ENCODE measurements around the gene SECISBP2.
"Not testable (repeated sequence)": the region's sequence is repeated elsewhere in the genome, so short reads cannot be mapped to it uniquely, and the experiment has no call there.

The SECISBP2 gene

DNA sequence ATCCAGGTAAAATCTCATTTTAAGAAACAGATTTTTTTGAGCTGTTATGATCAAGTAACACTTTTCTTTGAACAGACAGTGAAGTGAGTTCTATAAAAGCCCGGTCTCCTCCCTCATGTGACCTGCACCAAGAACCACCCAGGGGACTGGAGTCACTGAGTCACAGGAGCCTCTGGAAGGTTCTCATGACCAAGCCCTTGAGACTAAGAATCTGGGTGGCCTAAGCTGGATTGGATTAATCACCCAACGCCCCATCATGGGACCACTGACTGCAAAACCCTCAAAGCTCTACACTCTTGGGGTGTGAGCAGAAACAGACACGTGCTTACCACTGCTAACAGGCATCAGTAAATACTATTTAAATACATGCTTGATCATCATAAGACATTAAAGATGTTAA is 48.4 kb downstream of the SECISBP2 start:
- DNase-seq, result no peak

DNA sequence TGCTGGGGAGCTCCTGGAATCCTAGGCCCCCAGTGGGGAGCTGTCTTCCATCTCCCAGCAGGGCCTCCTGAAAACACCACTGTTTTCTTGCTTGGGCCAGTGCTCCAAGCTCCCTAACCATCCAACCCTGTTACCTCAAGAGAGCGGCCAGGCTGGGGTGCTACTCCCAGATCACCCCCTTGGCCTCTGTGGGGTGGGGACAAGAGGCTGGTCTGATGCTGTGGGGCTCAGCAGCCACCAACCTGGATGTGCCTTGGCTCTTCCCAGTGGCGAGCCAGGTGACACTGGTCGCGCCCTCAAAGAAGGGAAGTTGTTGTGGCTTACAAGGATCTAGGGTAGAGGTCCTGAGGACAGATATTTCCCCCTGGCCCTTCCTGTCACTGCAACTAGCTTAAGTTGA is 49.0 kb downstream of the SECISBP2 start:
- no peak for DNase-seq

DNA sequence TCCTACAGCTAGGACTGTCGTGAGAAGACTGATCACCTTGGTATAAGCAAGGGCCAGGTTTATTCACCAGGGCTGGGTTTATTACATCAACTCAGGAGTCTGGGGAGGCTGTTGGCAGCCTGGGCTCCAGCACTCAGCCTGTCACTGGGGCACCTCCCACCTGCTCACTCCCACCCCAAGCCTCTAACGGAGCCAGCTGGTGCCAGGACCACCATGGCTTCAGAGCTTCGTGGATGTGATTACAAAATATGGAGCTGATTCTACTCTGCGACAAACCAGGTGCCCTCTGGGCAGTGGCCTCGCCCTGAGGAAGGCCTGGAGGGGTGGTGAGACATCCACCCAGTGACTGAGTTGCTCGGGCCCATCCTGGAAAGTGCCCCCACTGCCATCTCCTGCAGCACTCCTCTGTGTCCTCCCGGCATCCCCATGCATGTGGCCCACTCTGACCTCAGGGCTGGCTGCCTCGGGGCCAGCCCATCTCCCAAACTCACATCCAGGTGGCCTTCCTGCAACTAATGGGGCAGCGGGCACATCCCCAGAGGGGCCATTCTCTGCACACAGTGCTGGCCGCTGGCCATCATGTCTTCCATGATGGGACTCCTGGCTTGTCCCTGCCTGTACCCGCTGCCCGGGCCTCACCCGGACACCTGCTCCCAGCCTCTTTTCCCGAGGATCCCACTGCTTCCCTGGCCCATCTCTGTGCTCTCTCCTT is 49.6 kb downstream of the SECISBP2 start:
- no peak for DNase-seq

DNA sequence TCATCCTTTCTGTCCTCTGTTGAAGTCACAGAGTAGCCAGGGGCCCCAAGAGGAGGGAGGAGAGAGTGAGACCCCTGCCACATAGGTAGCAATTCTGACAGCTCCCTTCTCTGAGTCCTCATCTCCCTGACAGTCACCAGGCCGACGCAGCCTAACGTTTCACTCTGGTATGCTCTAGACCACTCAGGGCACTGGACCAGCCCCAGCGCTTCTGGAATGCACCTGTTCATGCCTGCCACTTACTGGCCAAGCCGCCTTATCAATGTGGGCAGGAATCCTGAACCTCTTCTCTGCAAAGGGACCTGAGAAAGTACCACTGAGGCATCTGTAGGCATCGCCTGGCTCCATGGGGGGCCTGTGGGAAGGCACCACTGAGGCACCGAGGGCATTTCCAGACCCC is 50.2 kb downstream of the SECISBP2 start:
- no peak for DNase-seq

DNA sequence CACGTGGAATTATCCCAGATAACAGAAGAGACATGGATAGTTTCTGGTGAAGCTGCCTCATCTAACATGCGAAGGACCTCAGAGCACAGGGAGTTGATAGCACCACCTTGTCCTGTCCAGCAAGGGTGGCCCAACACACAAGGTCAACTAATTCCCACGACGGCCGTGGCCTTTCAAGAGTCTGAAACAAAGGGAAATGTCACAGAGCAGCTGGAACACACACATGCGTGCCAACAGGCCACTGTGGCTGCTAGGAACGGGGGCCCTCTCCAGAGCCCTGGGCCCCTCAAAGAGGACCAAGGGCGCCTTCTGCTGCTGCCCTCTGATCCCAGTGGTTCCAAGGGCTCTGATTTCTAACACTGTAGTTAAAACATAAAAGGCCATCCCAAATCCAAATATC is 50.7 kb downstream of the SECISBP2 start:
- no peak for DNase-seq

DNA sequence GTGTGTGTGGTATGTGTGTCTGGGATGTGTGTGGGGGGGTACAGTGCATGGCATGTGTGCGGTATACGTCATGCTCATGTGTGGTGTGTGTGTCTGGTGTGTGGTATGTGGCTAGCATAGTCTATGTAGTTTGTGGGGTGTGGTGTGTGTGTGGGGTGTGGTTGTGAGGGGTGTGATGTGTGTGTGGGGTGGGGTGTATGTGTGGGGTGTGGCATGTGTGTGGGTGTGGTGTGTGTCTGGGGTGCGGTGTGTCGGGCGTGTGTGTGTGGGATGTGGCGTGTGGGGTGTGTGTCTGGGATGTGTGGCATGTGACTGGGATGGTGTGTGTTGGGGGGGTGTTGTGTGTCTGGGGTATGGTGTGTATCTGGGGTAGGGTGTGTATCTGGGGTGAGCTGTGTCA is 52.3 kb downstream of the SECISBP2 start:
- no peak for DNase-seq

DNA sequence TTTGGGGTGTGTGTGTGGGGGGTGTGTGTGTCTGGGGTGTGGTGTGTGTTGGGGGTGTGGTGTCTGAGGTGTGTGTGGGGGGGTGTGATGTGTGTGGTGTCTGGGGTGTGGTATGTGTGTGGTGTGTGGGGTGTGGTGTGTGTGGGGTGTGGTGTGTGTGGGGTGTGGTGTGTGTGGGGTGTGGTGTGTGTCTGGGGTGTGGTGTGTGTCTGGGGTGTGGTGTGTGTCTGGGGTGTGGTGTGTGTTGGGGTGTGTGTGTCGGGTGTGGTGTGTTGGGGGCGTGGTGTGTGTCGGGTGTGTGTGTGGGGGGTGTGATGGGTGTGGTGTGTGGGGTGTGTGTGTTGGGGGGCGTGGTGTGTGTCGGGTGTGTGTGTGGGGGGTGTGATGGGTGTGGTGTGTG is 53.5 kb downstream of the SECISBP2 start:
- not testable (repeated sequence) for DNase-seq

DNA sequence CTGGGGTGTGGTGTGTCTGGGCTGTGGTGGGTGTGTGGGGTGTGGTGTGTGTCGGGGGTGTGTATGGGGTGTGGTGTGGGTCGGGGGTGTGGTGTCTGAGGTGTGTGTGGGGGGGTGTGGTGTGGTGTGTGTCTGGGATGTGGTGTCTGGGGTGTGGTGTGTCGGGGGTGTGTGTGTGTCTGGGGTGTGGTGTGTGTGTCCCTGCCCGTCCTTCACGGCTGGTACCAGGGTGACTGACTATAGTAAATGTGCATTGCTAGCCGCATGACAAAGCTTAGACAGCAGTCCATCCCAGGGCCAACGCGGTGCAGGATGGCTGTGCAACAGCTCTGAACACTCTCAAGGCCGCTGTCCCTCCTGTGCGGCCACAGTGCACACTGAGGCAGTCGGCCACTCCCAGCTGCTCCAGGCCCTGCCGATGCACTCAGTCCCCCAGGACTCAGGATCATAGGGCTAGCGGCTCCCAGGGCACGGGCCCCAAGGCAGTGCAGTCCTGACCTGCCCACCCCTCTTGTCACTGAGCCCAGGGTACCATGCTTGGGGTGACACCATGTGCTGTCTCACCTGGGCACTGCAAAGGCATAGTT is 54.0 kb downstream of the SECISBP2 start:
- DNase-seq, result peak; percentile 70

DNA sequence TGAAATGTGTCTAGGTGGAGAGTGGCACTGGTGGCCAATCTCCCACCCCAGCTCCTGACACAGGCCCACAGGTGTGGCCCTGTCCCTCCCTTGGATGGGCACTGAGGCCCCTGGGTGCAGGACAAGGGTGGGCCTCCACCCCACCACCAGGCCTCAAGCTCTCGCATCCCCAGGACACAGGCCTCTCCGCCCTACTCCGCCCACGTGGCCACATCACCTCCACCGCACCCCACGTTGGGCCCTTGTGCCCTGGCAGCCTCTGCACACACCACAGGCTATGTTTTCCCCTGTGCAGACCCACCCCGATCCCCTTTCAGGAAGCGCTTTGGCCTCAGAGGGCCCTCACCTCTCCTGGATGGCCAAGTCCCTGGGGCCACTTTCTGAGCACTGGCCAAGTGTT is 54.7 kb downstream of the SECISBP2 start:
- no peak for DNase-seq

DNA sequence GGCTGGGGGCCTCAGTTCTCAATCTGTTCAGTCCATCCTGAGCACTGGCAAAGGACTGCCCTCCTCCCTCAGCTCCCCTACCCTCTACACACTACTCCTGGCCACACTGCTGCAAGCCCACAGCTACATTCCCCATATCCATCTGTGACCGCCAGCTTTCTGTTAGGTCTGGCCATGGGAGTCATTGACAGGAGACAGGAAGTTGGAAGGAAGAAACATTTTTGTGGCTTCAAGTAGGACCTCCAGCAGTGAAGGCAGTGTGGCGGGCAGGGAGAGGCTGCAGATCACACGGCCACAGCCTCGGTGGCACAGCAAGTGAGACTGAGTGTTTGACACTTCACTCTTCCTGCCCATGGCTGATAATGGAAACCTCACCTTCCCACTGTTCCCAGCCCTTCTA is 55.9 kb downstream of the SECISBP2 start:
- DNase-seq, result no peak

DNA sequence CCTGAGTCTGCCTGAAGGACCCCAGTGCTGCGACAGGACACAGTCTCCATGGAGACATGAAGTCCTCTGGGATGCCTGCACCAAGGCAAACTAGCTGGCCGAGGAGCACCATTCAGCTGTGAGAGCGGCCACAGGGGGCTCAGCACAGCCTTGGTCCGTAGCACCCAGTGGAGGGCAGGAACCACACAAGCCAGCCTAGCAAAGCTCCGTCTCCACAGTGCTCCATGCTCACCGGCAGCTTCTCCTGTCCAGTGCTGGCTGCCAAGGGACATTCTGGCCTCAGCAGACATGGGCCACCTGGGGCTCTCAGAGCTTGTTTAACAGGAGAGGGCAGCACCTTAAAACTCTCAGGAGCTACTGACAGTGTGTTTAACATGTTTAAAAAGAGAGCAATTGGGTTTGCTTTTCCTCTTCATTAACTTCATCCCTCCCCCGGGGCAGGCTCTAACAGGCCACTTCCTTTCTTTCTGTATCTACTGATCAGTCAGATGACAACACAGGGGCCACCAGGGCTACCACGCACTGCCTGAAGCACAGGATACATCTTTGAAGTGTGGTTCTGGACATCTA is 57.0 kb downstream of the SECISBP2 start:
- peak; percentile 86 for DNase-seq

DNA sequence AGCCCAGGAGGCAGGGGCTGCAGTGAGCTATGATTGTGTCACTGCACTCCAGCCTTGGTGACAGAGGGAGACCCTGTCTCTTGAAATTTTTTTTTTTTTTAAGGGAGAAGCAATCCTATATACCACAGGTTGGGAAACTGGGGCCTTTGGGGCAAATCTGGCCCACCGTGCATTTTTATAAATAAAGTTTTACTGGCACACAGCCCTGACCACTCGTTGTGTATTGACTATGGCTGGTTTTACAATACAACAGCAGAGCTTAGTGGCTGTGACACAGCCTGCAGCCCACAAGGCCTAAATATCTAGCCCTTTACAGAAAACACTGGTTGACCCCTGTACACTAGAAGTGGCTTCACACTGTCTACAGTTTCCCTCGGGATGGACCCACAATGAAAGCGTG is 58.0 kb downstream of the SECISBP2 start:
- no peak for DNase-seq

DNA sequence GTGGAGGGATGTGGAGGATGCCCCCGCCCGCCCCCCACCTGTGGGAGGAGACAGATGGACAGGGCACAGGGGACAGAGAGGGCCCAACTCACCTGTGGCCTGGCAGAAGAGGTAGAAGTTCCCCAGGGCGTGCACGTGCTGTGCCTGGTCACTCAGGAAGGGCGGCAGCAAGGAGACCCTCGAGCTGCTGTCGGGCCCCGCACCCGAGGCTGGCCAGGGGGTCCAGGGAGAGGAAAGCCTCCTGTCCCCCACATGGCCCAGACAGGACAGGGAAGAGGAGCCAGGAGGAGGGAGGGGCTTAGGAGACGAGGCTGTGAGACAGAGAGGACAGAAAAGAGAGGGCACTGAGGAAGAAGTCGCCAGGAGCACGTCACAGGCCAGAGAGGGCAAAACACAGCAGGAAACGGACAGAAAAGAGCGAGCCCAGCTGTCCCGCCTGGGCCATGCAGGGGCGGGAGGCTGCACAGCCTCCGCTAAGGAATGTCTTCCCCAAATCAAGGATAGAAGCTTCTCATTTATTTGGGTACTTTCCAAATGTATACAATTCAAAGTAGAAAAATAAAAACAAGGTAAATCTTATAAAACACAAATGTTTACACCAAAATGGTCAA is 58.5 kb downstream of the SECISBP2 start:
- no peak for DNase-seq

DNA sequence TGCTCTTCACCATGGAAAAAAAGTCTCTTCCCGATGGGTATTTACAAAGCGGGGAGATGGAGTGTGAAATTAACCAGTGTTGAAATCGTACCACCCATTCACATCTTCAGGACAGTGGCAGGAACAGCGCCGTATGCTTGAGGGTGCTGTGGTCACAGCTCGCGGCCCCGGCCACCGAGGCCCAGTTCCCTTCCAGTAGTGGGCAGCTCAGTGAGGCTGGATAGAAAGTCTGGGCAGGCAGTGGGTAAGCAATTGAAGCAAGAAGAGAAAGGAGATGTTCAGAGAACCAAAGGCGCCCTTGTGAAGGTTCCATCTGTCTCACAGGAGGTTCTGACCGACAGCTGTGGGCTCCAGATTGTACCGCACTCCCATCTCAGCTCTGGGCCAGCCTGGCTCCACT is 59.1 kb downstream of the SECISBP2 start:
- DNase-seq, result no peak

DNA sequence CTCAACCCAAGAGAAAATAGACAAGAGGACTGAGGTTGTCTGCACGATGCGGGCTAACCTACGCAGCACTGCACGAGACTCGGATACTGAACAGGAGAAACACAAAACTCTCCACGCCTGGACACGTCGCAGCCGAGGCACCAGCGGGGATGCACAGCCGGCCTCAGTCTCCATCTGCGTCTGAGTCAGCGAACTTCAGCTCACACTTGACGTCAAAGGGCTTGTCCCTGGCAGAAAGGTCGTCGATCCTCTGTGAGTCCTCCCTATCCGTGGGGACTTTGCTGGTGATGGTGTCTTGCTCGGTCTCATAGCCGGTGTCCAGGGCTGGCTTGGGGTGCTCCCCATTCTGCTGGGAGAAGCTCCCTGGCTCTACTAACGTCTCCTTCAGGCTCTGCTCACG is 60.2 kb downstream of the SECISBP2 start:
- DNase-seq, result no peak

DNA sequence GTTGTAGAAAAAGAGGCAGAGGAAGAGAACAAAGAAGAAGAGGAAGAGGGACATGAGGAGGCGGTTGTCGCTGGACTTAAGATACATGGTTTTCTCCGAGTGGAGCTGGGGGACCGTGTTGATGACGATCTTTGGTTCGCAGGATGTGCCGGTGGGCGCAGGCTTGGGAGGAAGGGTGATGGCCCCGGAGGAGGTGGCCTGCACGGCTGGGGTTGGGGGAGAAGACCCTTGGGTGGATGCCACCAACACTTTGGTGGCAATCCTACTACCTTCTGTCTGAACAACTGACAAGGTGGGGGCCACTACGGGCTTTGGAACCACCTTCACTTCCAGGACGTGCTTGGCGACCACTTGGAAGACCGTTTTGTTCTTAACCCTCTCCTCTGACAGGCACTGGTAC is 60.7 kb downstream of the SECISBP2 start:
- DNase-seq, result no peak

DNA sequence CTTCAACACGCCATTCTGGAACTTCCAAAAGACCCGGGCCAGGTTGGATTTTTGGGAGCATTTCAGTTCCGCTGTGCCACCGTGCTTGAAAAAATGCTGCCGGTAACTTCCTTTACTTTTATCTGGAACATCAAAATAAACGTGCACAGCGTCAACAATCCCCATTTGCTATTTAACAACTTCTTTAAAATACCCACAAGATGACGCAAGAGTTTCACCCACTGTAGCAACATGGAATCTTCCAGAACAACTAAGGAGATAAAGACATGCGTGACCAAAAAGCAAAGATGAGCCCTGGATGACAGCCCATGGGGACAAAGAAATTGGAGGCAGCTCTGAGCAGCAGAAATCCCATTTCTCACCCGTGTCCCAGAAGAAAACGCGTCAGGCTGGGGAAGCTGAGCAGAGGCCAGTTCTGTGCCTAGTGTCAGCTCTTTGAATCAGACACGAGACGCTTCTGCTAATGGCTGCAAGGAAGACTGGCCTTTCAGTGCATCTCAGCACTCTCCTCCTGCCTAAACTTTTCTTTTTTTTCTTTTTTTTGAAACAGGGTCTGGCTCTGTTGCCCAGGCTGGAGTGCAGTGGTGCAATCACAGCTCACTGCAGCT is 61.3 kb downstream of the SECISBP2 start:
- peak; percentile 74 for DNase-seq

DNA sequence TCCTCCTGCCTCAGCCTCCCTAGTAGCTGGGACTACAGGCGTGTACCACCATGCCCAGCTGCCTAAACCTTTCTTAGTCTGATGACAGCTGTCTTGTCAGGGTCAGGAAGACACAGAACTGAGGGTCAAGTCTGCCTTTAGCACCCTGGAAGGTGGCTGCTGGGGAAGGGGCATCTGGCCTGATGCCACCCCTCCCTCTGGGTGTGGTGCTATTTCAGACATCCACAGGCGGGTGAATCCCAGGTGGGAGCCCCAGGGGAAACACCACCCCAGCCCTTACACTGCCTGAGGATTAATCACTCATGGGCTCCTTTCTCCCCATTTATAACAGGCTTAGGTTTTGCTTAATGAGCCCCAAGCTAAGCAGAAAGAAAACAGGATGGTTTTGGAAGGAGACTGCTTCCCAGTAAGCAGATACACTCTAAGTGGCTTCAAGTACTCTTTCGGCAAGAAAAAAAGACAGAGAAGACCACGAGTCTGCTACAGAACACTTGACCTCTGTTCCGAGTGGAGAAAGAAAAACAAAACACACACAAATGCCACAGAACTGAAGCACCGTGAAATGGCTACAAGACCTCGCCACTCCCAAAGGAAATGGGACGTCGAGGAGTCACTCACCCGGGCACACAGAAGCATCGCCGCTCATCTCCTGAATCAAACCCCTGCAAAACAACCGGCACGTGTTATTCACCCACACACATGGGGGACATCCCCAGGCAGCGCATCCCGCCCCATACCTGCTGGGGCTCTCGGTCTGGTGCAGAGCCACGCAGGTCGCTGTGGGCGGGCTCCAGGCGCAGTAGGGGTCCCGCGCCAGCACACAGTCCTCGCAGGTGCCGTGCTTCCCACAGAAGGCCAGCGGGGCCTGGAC is 62.4 kb downstream of the SECISBP2 start:
- no peak for DNase-seq

DNA sequence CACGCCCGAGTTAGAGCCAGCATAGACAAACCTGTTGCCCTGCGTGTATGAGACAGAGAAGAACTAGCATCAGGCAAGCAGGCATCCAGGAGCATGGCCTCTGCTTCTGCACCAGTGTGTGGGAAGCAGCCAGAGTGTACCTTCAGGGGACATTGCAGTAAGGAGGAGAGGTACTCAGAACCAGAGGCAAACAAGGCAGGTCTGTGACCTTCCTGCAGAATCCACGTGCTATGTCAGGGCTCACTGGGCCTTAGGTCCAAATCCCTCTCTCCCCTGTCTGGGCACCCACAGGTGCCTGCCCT is 63.0 kb downstream of the SECISBP2 start:
- DNase-seq, result no peak

DNA sequence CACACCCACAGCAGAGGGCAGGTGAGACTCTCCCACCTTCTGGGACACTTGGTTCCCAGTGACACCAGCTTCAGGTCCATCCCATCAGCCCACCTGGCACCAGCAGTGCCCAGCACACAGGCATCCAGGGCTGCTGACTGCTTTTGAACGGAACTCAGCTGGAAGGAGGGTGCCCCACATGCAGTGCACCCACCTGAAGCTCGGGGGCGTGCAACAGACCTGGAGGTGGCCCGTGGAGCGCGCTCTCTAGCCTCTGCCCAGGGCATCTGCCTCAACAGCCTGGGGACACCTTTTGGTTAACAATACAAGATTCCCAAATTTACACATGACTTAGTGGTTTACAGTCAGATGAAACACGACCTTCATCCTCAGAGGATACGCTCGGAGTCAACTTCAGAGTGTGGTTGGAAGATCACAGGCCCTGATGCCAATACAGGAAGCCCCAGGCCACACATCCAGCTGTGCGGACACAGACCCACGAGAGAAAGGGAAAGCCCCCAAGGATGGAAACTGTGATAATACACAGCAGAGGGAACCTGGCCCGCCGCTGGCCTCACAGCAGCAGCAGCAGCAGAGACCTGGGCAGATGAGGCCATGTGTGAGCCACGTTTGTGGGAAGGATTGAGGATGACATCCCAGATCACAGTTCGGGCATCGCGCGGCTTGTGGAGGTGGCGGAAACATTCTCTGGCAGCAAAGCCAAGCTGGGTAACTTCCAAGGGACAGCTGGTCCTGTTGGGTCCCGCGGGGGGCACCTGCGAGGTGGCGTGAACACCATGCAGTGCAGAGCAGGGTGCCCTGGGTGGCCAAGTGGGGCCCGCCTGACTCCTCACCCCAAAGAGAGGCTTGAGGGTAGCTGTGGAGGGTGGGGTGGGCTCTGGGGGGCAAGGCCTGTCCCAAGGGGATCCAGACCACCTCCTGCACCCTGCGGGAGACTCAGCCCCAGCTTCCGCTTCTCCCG is 64.0 kb downstream of the SECISBP2 start:
- no peak for DNase-seq

DNA sequence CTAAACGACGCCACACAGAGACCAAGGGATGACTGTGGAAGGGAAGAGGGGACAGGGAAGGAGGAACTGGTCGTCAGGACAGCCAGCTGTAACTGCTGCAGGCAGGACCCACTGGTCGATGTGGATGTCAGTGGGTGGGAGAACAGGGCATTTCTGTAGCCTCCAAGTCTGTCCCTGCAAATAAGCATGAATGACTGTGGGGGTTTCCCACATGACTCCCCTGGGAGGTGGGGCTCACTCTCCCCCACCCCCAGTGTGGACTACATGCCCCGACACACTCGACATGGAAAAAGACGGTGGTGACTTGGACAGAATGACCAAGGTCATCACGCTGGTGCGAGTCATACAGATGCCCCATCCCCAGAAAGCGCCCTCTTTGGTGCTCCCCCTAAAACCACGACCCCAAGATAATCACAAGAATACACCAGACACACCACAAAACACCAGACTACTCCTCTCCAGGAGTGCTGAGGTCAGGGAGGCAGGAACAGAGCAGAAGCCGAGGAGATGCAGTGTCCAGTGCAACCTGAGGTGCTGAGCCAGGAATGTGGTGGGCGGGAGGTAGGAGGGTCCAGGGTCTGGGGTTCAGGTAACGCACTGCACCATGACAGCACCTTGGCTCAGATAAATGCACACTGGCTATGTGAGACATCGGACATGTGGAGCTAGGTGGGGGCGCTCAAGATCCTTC is 64.9 kb downstream of the SECISBP2 start:
- DNase-seq, result no peak
